ENCODE measurements around the gene CHODL. TPM values are rescaled to one million over a fixed set of nuclear protein-coding genes. Genes with fewer than 3 reads are reported as not detected.

Gene CHODL
- total RNA-seq, 1 experiment from 2014 or later = 3.4 TPM

GRCh38 chr21:18267496-18267895 lies 22.9 kb downstream of the CHODL start:
- Mint-ChIP-seq H3K27me3 (ENCODE audit: low read depth) (no peaks in the 10 kb centered on the region), H3K9me3 (peaks cover 0 to 12% of the 10 kb centered on the region in 2 experiments; a peak in 3 of 5 replicates), H3K36me3 (ENCODE audit: insufficient read depth in 1 of 3, low read depth in 3 of 3) (peaks cover 2 to 9% (median 6%) of the 10 kb centered on the region in 3 experiments; a peak in 5 of 7 replicates), H3K27ac (no peak overlapping the region), H3K4me1 (no peaks in the 10 kb centered on the region), H3K4me3 (no peak overlapping the region)
- no peak overlapping the region for H2BK15ac ChIP-seq (ENCODE audit: low read depth, low read length)
- no peak for DNase-seq
- H3K18ac ChIP-seq (ENCODE audit: insufficient read length, low read depth, low read length) = no peak overlapping the region
- TF ChIP-seq CTCF (conservative IDR thresholded peaks at IDR 0.05) = no peak
- no peak overlapping the region for H4K91ac ChIP-seq (ENCODE audit: insufficient read length, low read depth, low read length)
- no CpG with 5 or more reads among the region's 1 CpG for WGBS (ENCODE audit: extremely low coverage, insufficient read length, low lambda C conversion rate)
- no peak overlapping the region for H4K8ac ChIP-seq (replicated peaks; ENCODE audit: insufficient read length, low read depth, low read length)
- no peaks in the 10 kb centered on the region for H3K79me1 ChIP-seq (ENCODE audit: insufficient read depth, low read depth, low read length, poor library complexity, severe bottlenecking)
- H3K27me3 ChIP-seq (ENCODE audit: insufficient read depth, low read length) = no peaks in the 10 kb centered on the region
- no peak overlapping the region for H3K56ac ChIP-seq (ENCODE audit: insufficient read length, low read depth, low read length)
- no peak overlapping the region for H2AFZ ChIP-seq (ENCODE audit: low read length)
- no peak overlapping the region for H2AK5ac ChIP-seq (ENCODE audit: insufficient read length, low read length)
- no peak overlapping the region for H3K23ac ChIP-seq (ENCODE audit: insufficient read length, low read depth, low read length)
- H2BK12ac ChIP-seq (ENCODE audit: insufficient read length, low read depth, low read length) = no peak overlapping the region
- no peaks in the 10 kb centered on the region for H3K23me2 ChIP-seq (ENCODE audit: insufficient read length, low read depth, low read length, poor library complexity, severe bottlenecking)
- no peaks in the 10 kb centered on the region for H3K79me2 ChIP-seq (ENCODE audit: insufficient read depth, low read length)
- H2BK120ac ChIP-seq (ENCODE audit: low read depth, low read length, poor library complexity, severe bottlenecking) = no peak overlapping the region
- H3K4ac ChIP-seq (ENCODE audit: low read depth, low read length) = no peak overlapping the region
- no peak overlapping the region for H2BK20ac ChIP-seq (ENCODE audit: low read depth, low read length, poor library complexity, severe bottlenecking)
- no peak overlapping the region for H3K14ac ChIP-seq (ENCODE audit: insufficient read depth, low read length)
- H2BK5ac ChIP-seq (ENCODE audit: insufficient read length, low read length) = no peak overlapping the region
- H4K20me1 ChIP-seq (ENCODE audit: control insufficient read depth, insufficient read depth, insufficient read length) = no peaks in the 10 kb centered on the region
- H3T11ph ChIP-seq (ENCODE audit: low read length) = no peak overlapping the region
- no peak overlapping the region for H3K9ac ChIP-seq (ENCODE audit: extremely low read depth, insufficient read length, low read length)
- no peaks in the 10 kb centered on the region for H3K4me1 ChIP-seq (ENCODE audit: insufficient read depth, low read length)
- no peak overlapping the region for H3K4me2 ChIP-seq (ENCODE audit: insufficient read depth, insufficient read length, low read length)
- H4K5ac ChIP-seq (ENCODE audit: insufficient read length, low read depth, low read length) = no peak overlapping the region
- no peak overlapping the region for H3K27ac ChIP-seq (ENCODE audit: insufficient read length, low read depth, low read length)
- no peaks in the 10 kb centered on the region for H3K9me3 ChIP-seq (ENCODE audit: control insufficient read depth, low read depth, low read length)

All from H9 (cell line).